CD14-positive monocyte (primary cell): ENCODE results near the gene SMIM28. TPM values are rescaled to one million over a fixed set of nuclear protein-coding genes. Genes with fewer than 3 reads are reported as not detected.
"Not testable (repeated sequence)": the region's sequence is repeated elsewhere in the genome, so short reads cannot be mapped to it uniquely, and the experiment has no call there.

Experiments used
- DNase-seq, 3 donors: peaks; one replicate each; pipeline ENCODE4 v3.0.0-alpha.2; 2011 to 2022
- H2AFZ ChIP-seq: 2 replicates; pipeline ENCODE4 v1.6.0; 2012; ENCODE audit warnings: mild to moderate bottlenecking, low read depth, low read length, inconsistent platforms; ENCODE audit not compliant: insufficient read depth, poor library complexity, severe bottlenecking
- H3K27ac ChIP-seq, 2 donors: 1 replicate in 1 of 2; 2 replicates in 1 of 2; pipeline ENCODE4 v1.5.1; 2012 to 2013; ENCODE audit warnings: low read length in 2 of 2, control low read depth in 1 of 2, inconsistent platforms in 1 of 2, low read depth in 1 of 2, mild to moderate bottlenecking in 1 of 2
- H3K27me3 ChIP-seq, 2 donors: one replicate each; pipeline versions ENCODE4 v1.6.0 to v1.6.1; 2011 to 2013; ENCODE audit warnings: low read length in 2 of 2; ENCODE audit not compliant: control insufficient read depth in 2 of 2, insufficient read depth in 2 of 2
- H3K36me3 ChIP-seq, 2 donors: replicated peaks in 1 of 2; 1 replicate in 1 of 2; 2 replicates in 1 of 2; pipeline versions ENCODE4 v1.5.1 to v1.6.1; 2012 to 2013; ENCODE audit warnings: low read length in 2 of 2, control low read depth in 1 of 2, inconsistent platforms in 1 of 2, mild to moderate bottlenecking in 1 of 2; ENCODE audit not compliant: insufficient read depth in 2 of 2, control insufficient read depth in 1 of 2
- H3K4me1 ChIP-seq, 2 donors: 1 replicate in 1 of 2; 2 replicates in 1 of 2; pipeline versions ENCODE4 v1.5.1 to v1.6.1; 2012 to 2013; ENCODE audit warnings: low read length in 2 of 2, control low read depth in 1 of 2, inconsistent platforms in 1 of 2, mild to moderate bottlenecking in 1 of 2, moderate library complexity in 1 of 2; ENCODE audit not compliant: insufficient read depth in 2 of 2, control insufficient read depth in 1 of 2
- H3K4me2 ChIP-seq: replicated peaks from 2 replicates; pipeline ENCODE3; 2012; ENCODE audit warnings: low read length, moderate library complexity, mild to moderate bottlenecking; ENCODE audit not compliant: poor library complexity, severe bottlenecking; ENCODE audit errors: extremely low read depth
- H3K4me3 ChIP-seq, 3 experiments: fragments of 200-600 bp in 1 of 3; sonication (generic) in 1 of 3; replicated peaks in 1 of 3; 1 replicate in 2 of 3; 2 replicates in 1 of 3; pipeline ENCODE4 v1.5.1; 2011 to 2013; ENCODE audit warnings: low read length in 3 of 3, mild to moderate bottlenecking in 3 of 3, control low read depth in 2 of 3, low read depth in 2 of 3, inconsistent platforms in 1 of 3, moderate library complexity in 1 of 3
- H3K79me2 ChIP-seq: 2 replicates; pipeline ENCODE4 v1.6.0; 2012; ENCODE audit warnings: mild to moderate bottlenecking, control low read depth, inconsistent platforms, low read length, moderate library complexity; ENCODE audit not compliant: insufficient read depth
- H3K9ac ChIP-seq: 2 replicates; pipeline ENCODE4 v1.6.0; 2017; ENCODE audit warnings: low read length, mild to moderate bottlenecking; ENCODE audit not compliant: insufficient read depth, poor library complexity, severe bottlenecking
- H3K9me3 ChIP-seq, 2 donors: replicated peaks in 1 of 2; 1 replicate in 1 of 2; 2 replicates in 1 of 2; pipeline versions ENCODE4 v1.5.1 to v1.6.1; 2012 to 2013; ENCODE audit warnings: low read length in 2 of 2, control low read depth in 1 of 2; ENCODE audit not compliant: control insufficient read depth in 1 of 2, insufficient read depth in 1 of 2
- H4K20me1 ChIP-seq: 2 replicates; pipeline ENCODE4 v1.6.0; 2012; ENCODE audit warnings: mild to moderate bottlenecking, low read length, control low read depth, moderate library complexity; ENCODE audit not compliant: insufficient read depth
- H3K27ac Mint-ChIP-seq, 7 donors: one replicate each; pipeline ENCODE4 v1.8.0; 2020; ENCODE audit warnings: mild to moderate bottlenecking in 7 of 7, mixed read lengths in 7 of 7, moderate library complexity in 6 of 7, inconsistent platforms in 2 of 7
- H3K27me3 Mint-ChIP-seq, 3 donors: one replicate each; pipeline ENCODE4 v1.8.0; 2021 to 2022; ENCODE audit warnings: low read depth in 3 of 3, mild to moderate bottlenecking in 3 of 3, mixed read lengths in 3 of 3, moderate library complexity in 3 of 3, inconsistent platforms in 1 of 3
- H3K36me3 Mint-ChIP-seq, 2 donors: one replicate each; pipeline ENCODE4 v1.8.0; 2020; ENCODE audit warnings: mixed read lengths in 2 of 2, inconsistent platforms in 1 of 2, mild to moderate bottlenecking in 1 of 2
- H3K4me1 Mint-ChIP-seq: one replicate; pipeline ENCODE4 v1.8.0; 2020; ENCODE audit warnings: mild to moderate bottlenecking, mixed read lengths
- H3K4me3 Mint-ChIP-seq, 2 donors: one replicate each; pipeline ENCODE4 v1.8.0; 2020; ENCODE audit warnings: mild to moderate bottlenecking in 2 of 2, mixed read lengths in 2 of 2, moderate library complexity in 1 of 2
- H3K9me3 Mint-ChIP-seq, 7 donors: one replicate each; pipeline ENCODE4 v1.8.0; 2020 to 2022; ENCODE audit warnings: mixed read lengths in 7 of 7, mild to moderate bottlenecking in 6 of 7, moderate library complexity in 6 of 7, inconsistent platforms in 2 of 7
- CTCF ChIP-seq: fragments of 200-600 bp; IDR thresholded peaks from one replicate; pipeline ENCODE4 v1.8.0; 2022; ENCODE audit warnings: antibody characterized with exemption, mild to moderate bottlenecking
- WGBS: methylation state at CpG from one replicate; pipeline ENCODE4 v1.1.5; 2013; ENCODE audit warnings: missing lambda C conversion rate; ENCODE audit not compliant: insufficient coverage; 5-methylcytosine and 5-hydroxymethylcytosine counted together
- intact Hi-C, 2 donors: fragments of 100-400 bp; cut with micrococcal nuclease; formaldehyde crosslinking; loops; one replicate each; pipeline versions ENCODE4 v1.15.0 to v1.15.1; 2023
- polyA plus RNA-seq, 3 donors: library from polyadenylated mRNA; depleted of rRNA in 1 of 3; unstranded in 2 of 3; stranded (reverse) in 1 of 3; fragments of 300-500 nt in 2 of 3; fragments of >200 nt in 1 of 3; fragmentation: Illumina TruSeq in 2 of 3; gene quantifications; 1 replicate in 2 of 3; 2 replicates in 1 of 3; pipeline ENCODE4 v1.2.3, GENCODE V29; 2012 to 2021

SMIM28 gene
- polyA plus RNA-seq, 3 donors = not detected

DNA sequence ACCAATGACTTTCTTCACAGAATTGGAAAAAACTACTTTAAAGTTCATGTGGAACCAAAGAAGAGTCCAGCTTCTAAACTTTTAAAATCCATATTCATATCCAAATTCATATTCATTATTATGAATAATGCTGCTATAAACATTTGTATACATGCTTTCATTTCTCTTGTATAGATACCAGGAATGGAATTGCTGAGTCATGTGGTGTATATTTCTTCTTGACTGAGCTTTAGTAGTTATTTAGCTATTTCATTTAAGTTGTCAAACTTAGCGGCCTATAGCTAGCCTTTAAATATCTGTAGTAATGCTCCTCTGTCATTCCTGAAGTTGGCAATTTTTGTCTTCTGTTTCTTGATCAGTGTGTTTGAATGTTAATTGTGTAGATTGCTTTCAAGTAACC, 19.8 kb upstream of the SMIM28 start:
- Mint-ChIP-seq H3K9me3 (peaks cover 0 to 4% (median 0%) of the 10 kb centered on the region in 7 donors), H3K36me3 (no peaks in the 10 kb centered on the region), H3K27ac (no peak overlapping the region), H3K4me3 (no peak overlapping the region), H3K4me1 (no peaks in the 10 kb centered on the region), H3K27me3 (peaks cover 0 to 3% (median 0%) of the 10 kb centered on the region in 3 donors)
- Histone ChIP-seq H3K4me3 (no peak overlapping the region), H3K4me2 (no peak overlapping the region), H3K27me3 (peaks cover 2% of the 10 kb centered on the region in 2 donors), H3K27ac (no peak overlapping the region), H3K9ac (no peak overlapping the region), H3K79me2 (no peaks in the 10 kb centered on the region), H4K20me1 (no peaks in the 10 kb centered on the region), H3K36me3 (no peaks in the 10 kb centered on the region), H2AFZ (no peak overlapping the region), H3K9me3 (no peaks in the 10 kb centered on the region), H3K4me1 (no peaks in the 10 kb centered on the region)
- no peak for TF ChIP-seq CTCF
- no peak for DNase-seq
- WGBS = no CpG with 5 or more reads among the region's 1 CpG
- intact Hi-C loops = no loop called here

GRCh38 chr6:138368684-138369083, 9.0 kb upstream of the SMIM28 start:
- H3K9me3 ChIP-seq, H3K27ac ChIP-seq, H3K79me2 ChIP-seq, H3K4me3 Mint-ChIP-seq, H3K36me3 ChIP-seq, H3K4me2 ChIP-seq, H4K20me1 ChIP-seq, H2AFZ ChIP-seq, H3K36me3 Mint-ChIP-seq, H3K27me3 Mint-ChIP-seq, DNase-seq, H3K27ac Mint-ChIP-seq, H3K9ac ChIP-seq, intact Hi-C loops, H3K27me3 ChIP-seq, H3K4me3 ChIP-seq: not testable (repeated sequence)
- WGBS = 80% methylated on average over 1 of the region's 8 CpGs
- Mint-ChIP-seq H3K9me3 (peaks cover 0 to 10% (median 7%) of the 10 kb centered on the region in 7 donors), H3K4me1 (peaks cover 16% of the 10 kb centered on the region)
- peaks cover 3 to 15% of the 10 kb centered on the region in 2 donors for H3K4me1 ChIP-seq
